H1 (cell line): ENCODE results near the gene BACE2. TPM values are rescaled to one million over a fixed set of nuclear protein-coding genes. Genes with fewer than 3 reads are reported as not detected.

Experiments used
- BACH1 ChIP-seq: IDR thresholded peaks from 2 replicates; pipeline ENCODE4 v1.6.1; 2012; ENCODE audit warnings: low read length, improper control_type of control experiment
- BRCA1 ChIP-seq: IDR thresholded peaks from 2 replicates; pipeline ENCODE4 v1.6.1; 2012; ENCODE audit warnings: low read depth, low read length, improper control_type of control experiment
- JUND ChIP-seq: IDR thresholded peaks from 2 replicates; pipeline ENCODE4 v1.6.1; 2011; ENCODE audit warnings: mild to moderate bottlenecking, improper control_type of control experiment, low read length
- NANOG ChIP-seq: IDR thresholded peaks from 2 replicates; pipeline ENCODE4 v1.6.1; 2011; ENCODE audit warnings: low read length, low read depth, mild to moderate bottlenecking, inconsistent platforms; ENCODE audit not compliant: insufficient read depth, poor library complexity, severe bottlenecking
- SIX5 ChIP-seq: IDR thresholded peaks from 2 replicates; pipeline ENCODE4 v1.6.1; 2011; ENCODE audit warnings: mild to moderate bottlenecking, low read depth, low read length
- ZNF274 ChIP-seq: IDR thresholded peaks from 2 replicates; pipeline ENCODE4 v1.7.0; 2012; ENCODE audit warnings: low read length, borderline replicate concordance; ENCODE audit errors: extremely low read depth
- polyA plus RNA-seq, 7 experiments: library from polyadenylated mRNA; depleted of rRNA in 3 of 7; stranded (reverse) in 5 of 7; unstranded in 2 of 7; fragments of >200 nt in 5 of 7; fragments of 200-250 nt in 2 of 7; gene quantifications; 1 replicate in 5 of 7; 2 replicates in 1 of 7; 4 replicates in 1 of 7; pipeline versions ENCODE4 v1.2.1 to v1.2.3, GENCODE V29; 2011 to 2013; ENCODE audit warnings: missing spikeins in 2 of 7, mixed read lengths in 2 of 7
- total RNA-seq: library from RNA; stranded (reverse); fragmentation: NEBNext Ultra II Directional; extraction: Animal tissue kit (Norgen Biotek cat#: 25700); gene quantifications from 2 replicates; pipeline ENCODE4 v1.2.1, GENCODE V29; 2021

Gene BACE2
- total and polyA plus RNA-seq, 2 of the 8 experiments (the other 6 are each of a cell fraction or from before 2014, with no cell fraction given): 8.1 to 10.9 TPM

DNA sequence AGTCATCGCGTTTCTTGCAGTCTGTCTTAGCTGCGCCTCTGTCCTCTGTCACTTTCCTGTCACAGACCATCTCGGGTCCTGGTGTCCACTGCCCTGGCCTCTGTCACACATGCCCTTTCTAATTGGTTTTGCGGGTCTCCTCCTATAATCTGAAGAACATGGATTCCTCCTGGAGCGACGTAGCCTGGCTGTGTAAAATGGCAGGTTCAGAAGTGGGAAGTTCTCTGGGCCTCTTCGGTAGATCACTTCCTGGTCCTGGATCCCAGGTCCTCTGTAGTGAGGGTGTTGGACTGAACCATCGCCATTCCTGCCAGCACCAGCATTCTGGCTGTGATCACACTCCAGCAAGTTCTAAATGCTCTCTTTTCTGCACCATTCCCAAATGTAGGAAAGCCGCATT is 149.5 kb downstream of the BACE2 start (continued):
- no peak for TF ChIP-seq ZNF274
- no peak for TF ChIP-seq BACH1
- TF ChIP-seq BRCA1: no peak
- no peak for TF ChIP-seq JUND
- TF ChIP-seq NANOG: no peak
- TF ChIP-seq SIX5: no peak
